NCI-H510A (cell line): ENCODE data around the gene PRDM16.

Experiments
- DNase-seq: peaks from one replicate; lab custom pipeline; 2025; lab: John Stamatoyannopoulos, UW

The PRDM16 gene

GRCh38 chr1:3356827-3357460 lies 287.9 kb downstream of the PRDM16 start:
- no peak for DNase-seq

- no peak for DNase-seq
These were observed 288.7 kb downstream of the PRDM16 start for GRCh38 chr1:3357526-3358297.

GRCh38 chr1:3359351-3359750 lies 290.3 kb downstream of the PRDM16 start:
- DNase-seq = no peak

GRCh38 chr1:3359756-3360440 lies 290.9 kb downstream of the PRDM16 start:
- no peak for DNase-seq

- no peak for DNase-seq
These were observed 291.7 kb downstream of the PRDM16 start for GRCh38 chr1:3360646-3361257.

GRCh38 chr1:3363023-3363422 lies 294.0 kb downstream of the PRDM16 start:
- no peak for DNase-seq

GRCh38 chr1:3363756-3364155 lies 294.8 kb downstream of the PRDM16 start:
- DNase-seq = no peak

GRCh38 chr1:3364551-3364950 lies 295.5 kb downstream of the PRDM16 start:
- no peak for DNase-seq

- no peak for DNase-seq
These were observed 296.0 kb downstream of the PRDM16 start for GRCh38 chr1:3364983-3365382.

GRCh38 chr1:3365523-3366125 lies 296.6 kb downstream of the PRDM16 start:
- DNase-seq = no peak

- no peak for DNase-seq
These were observed 297.4 kb downstream of the PRDM16 start for GRCh38 chr1:3366126-3367051.

GRCh38 chr1:3367376-3367775 lies 298.4 kb downstream of the PRDM16 start:
- no peak for DNase-seq

GRCh38 chr1:3368059-3368458 lies 299.1 kb downstream of the PRDM16 start:
- DNase-seq = no peak

GRCh38 chr1:3368711-3369445 lies 299.9 kb downstream of the PRDM16 start:
- no peak for DNase-seq

GRCh38 chr1:3369446-3370076 lies 300.6 kb downstream of the PRDM16 start:
- DNase-seq = no peak

- no peak for DNase-seq
These were observed 302.1 kb downstream of the PRDM16 start for GRCh38 chr1:3370856-3371703.

GRCh38 chr1:3372317-3372716 lies 303.3 kb downstream of the PRDM16 start:
- DNase-seq = no peak

- no peak for DNase-seq
These were observed 304.2 kb downstream of the PRDM16 start for GRCh38 chr1:3373175-3373574.
